H9 (cell line): ENCODE data around the gene WDR82. TPM values are rescaled to one million over a fixed set of nuclear protein-coding genes. Genes with fewer than 3 reads are reported as not detected.

Experiments used
- DNase-seq: peaks from one replicate; pipeline ENCODE4 v3.0.0-alpha.2; 2017
- H2AFZ ChIP-seq: one replicate; pipeline ENCODE4 v1.6.1; 2013; ENCODE audit warnings: mild to moderate bottlenecking, low read length, control low read depth, moderate library complexity
- H2AK5ac ChIP-seq: 2 replicates; pipeline ENCODE4 v1.6.1; 2013; ENCODE audit warnings: low read length, control low read depth, mixed read lengths; ENCODE audit not compliant: insufficient read length
- H2BK120ac ChIP-seq: one replicate; pipeline ENCODE4 v1.6.1; 2013; ENCODE audit warnings: low read depth, mild to moderate bottlenecking, low read length, control low read depth, inconsistent platforms; ENCODE audit not compliant: poor library complexity, severe bottlenecking
- H2BK12ac ChIP-seq: 2 replicates; pipeline ENCODE4 v1.6.1; 2013; ENCODE audit warnings: low read length, control low read depth, mixed read lengths, low read depth; ENCODE audit not compliant: insufficient read length
- H2BK15ac ChIP-seq: 2 replicates; pipeline ENCODE4 v1.6.1; 2013; ENCODE audit warnings: low read depth, low read length, control low read depth
- H2BK20ac ChIP-seq: one replicate; pipeline ENCODE4 v1.6.1; 2013; ENCODE audit warnings: low read depth, mild to moderate bottlenecking, low read length, control low read depth, inconsistent platforms; ENCODE audit not compliant: poor library complexity, severe bottlenecking
- H2BK5ac ChIP-seq: 2 replicates; pipeline ENCODE4 v1.6.1; 2013; ENCODE audit warnings: low read length, control low read depth, mixed read lengths; ENCODE audit not compliant: insufficient read length
- H3K14ac ChIP-seq: 2 replicates; pipeline ENCODE4 v1.6.1; 2013; ENCODE audit warnings: low read length, control low read depth; ENCODE audit not compliant: insufficient read depth
- H3K18ac ChIP-seq: 2 replicates; pipeline ENCODE4 v1.6.1; 2013; ENCODE audit warnings: low read depth, mild to moderate bottlenecking, mixed read lengths, low read length, control low read depth; ENCODE audit not compliant: insufficient read length
- H3K23ac ChIP-seq: 2 replicates; pipeline ENCODE4 v1.6.1; 2013; ENCODE audit warnings: low read length, control low read depth, mixed read lengths, low read depth; ENCODE audit not compliant: insufficient read length
- H3K23me2 ChIP-seq: 2 replicates; pipeline ENCODE4 v1.6.1; 2013; ENCODE audit warnings: low read depth, mild to moderate bottlenecking, mixed read lengths, low read length, control low read depth; ENCODE audit not compliant: insufficient read length, poor library complexity, severe bottlenecking
- H3K27ac ChIP-seq: 2 replicates; pipeline ENCODE4 v1.5.1; 2013; ENCODE audit warnings: low read length, control low read depth, mixed read lengths, low read depth; ENCODE audit not compliant: insufficient read length
- H3K27me3 ChIP-seq: 2 replicates; pipeline ENCODE4 v1.6.1; 2013; ENCODE audit warnings: low read length, control low read depth, inconsistent platforms; ENCODE audit not compliant: insufficient read depth
- H3K4ac ChIP-seq: 2 replicates; pipeline ENCODE4 v1.6.1; 2013; ENCODE audit warnings: low read depth, mild to moderate bottlenecking, control low read depth, inconsistent platforms, low read length, moderate library complexity
- H3K4me1 ChIP-seq: 2 replicates; pipeline ENCODE4 v1.6.1; 2013; ENCODE audit warnings: low read length, control low read depth, inconsistent platforms; ENCODE audit not compliant: insufficient read depth
- H3K4me2 ChIP-seq: 2 replicates; pipeline ENCODE4 v1.6.1; 2013; ENCODE audit warnings: low read length, control low read depth, mixed read lengths; ENCODE audit not compliant: insufficient read length, insufficient read depth
- H3K56ac ChIP-seq: 2 replicates; pipeline ENCODE4 v1.6.1; 2013; ENCODE audit warnings: low read depth, mild to moderate bottlenecking, mixed read lengths, low read length, control low read depth; ENCODE audit not compliant: insufficient read length
- H3K79me1 ChIP-seq: 2 replicates; pipeline ENCODE4 v1.6.1; 2013; ENCODE audit warnings: low read depth, mild to moderate bottlenecking, moderate library complexity, low read length, control low read depth, inconsistent platforms; ENCODE audit not compliant: insufficient read depth, poor library complexity, severe bottlenecking
- H3K79me2 ChIP-seq: 2 replicates; pipeline ENCODE4 v1.6.1; 2013; ENCODE audit warnings: low read length, control low read depth, inconsistent platforms; ENCODE audit not compliant: insufficient read depth
- H3K9ac ChIP-seq: 2 replicates; pipeline ENCODE4 v1.6.1; 2013; ENCODE audit warnings: low read length, control low read depth, mixed read lengths; ENCODE audit not compliant: insufficient read length; ENCODE audit errors: extremely low read depth
- H3K9me3 ChIP-seq: one replicate; pipeline ENCODE4 v1.6.1; 2013; ENCODE audit warnings: low read depth, low read length, inconsistent platforms; ENCODE audit not compliant: control insufficient read depth
- H3T11ph ChIP-seq: one replicate; pipeline ENCODE4 v1.6.1; 2013; ENCODE audit warnings: mild to moderate bottlenecking, low read length, control low read depth, inconsistent platforms
- H4K20me1 ChIP-seq: one replicate; pipeline ENCODE4 v1.6.1; 2013; ENCODE audit not compliant: control insufficient read depth, insufficient read length, insufficient read depth
- H4K5ac ChIP-seq: 2 replicates; pipeline ENCODE4 v1.6.1; 2013; ENCODE audit warnings: low read depth, mild to moderate bottlenecking, mixed read lengths, low read length, control low read depth; ENCODE audit not compliant: insufficient read length
- H4K8ac ChIP-seq: replicated peaks from 2 replicates; pipeline ENCODE4 v1.6.1; 2013; ENCODE audit warnings: low read length, control low read depth, mixed read lengths, low read depth; ENCODE audit not compliant: insufficient read length
- H4K91ac ChIP-seq: 2 replicates; pipeline ENCODE4 v1.6.1; 2013; ENCODE audit warnings: low read depth, mild to moderate bottlenecking, moderate library complexity, mixed read lengths, low read length, control low read depth; ENCODE audit not compliant: insufficient read length
- H3K27ac Mint-ChIP-seq, 3 experiments: 2 replicates in 2 of 3; 3 replicates in 1 of 3; pipeline ENCODE4 v1.8.0; 2020 to 2021; ENCODE audit warnings: mixed read lengths in 3 of 3, mild to moderate bottlenecking in 1 of 3, moderate library complexity in 1 of 3
- H3K27me3 Mint-ChIP-seq: 2 replicates; pipeline ENCODE4 v1.8.0; 2021; ENCODE audit warnings: low read depth, mild to moderate bottlenecking, moderate library complexity, mixed read lengths
- H3K36me3 Mint-ChIP-seq, 3 experiments: 2 replicates in 2 of 3; 3 replicates in 1 of 3; pipeline ENCODE4 v1.8.0; 2020 to 2021; ENCODE audit warnings: low read depth in 3 of 3, mixed read lengths in 3 of 3; ENCODE audit not compliant: insufficient read depth in 1 of 3
- H3K4me1 Mint-ChIP-seq, 2 experiments: 2 replicates each; pipeline ENCODE4 v1.8.0; 2020; ENCODE audit warnings: mixed read lengths in 2 of 2
- H3K4me3 Mint-ChIP-seq, 2 experiments: 2 replicates in 1 of 2; 3 replicates in 1 of 2; pipeline ENCODE4 v1.8.0; 2020 to 2021; ENCODE audit warnings: mild to moderate bottlenecking in 2 of 2, mixed read lengths in 2 of 2, moderate library complexity in 1 of 2
- H3K9me3 Mint-ChIP-seq, 2 experiments: 2 replicates in 1 of 2; 3 replicates in 1 of 2; pipeline ENCODE4 v1.8.0; 2020; ENCODE audit warnings: mild to moderate bottlenecking in 2 of 2, mixed read lengths in 2 of 2, moderate library complexity in 1 of 2
- CTCF ChIP-seq: fragments of 200-600 bp; sonication (generic); conservative IDR thresholded peaks from 3 replicates; pipeline ENCODE4 v1.8.0; 2021; ENCODE audit warnings: antibody characterized with exemption, mild to moderate bottlenecking
- WGBS: extraction: QIAGEN DNeasy Blood & Tissue Kit; methylation state at CpG from one replicate; pipeline ENCODE4 v1.1.7; 2013; ENCODE audit warnings: missing lambda C conversion rate, low lambda C conversion rate, mixed read lengths; ENCODE audit not compliant: insufficient read length; ENCODE audit errors: extremely low coverage; 5-methylcytosine and 5-hydroxymethylcytosine counted together
- total RNA-seq: library from RNA; stranded (reverse); gene quantifications from 2 replicates; pipeline ENCODE4 v1.2.1, GENCODE V29; 2021

WDR82 gene
- total RNA-seq, 1 experiment from 2014 or later = 83.1 TPM

GRCh38 chr3:52231502-52232278, 46.8 kb downstream of the WDR82 start:
- Histone ChIP-seq H2BK15ac (no peak overlapping the region), H3K9ac (no peak overlapping the region), H3K4me2 (no peak overlapping the region), H4K91ac (no peak overlapping the region), H3K27ac (no peak overlapping the region), H3K79me1 (no peaks in the 10 kb centered on the region), H4K20me1 (no peaks in the 10 kb centered on the region), H3K23ac (no peak overlapping the region), H4K8ac (no peak overlapping the region), H2AFZ (no peak overlapping the region), H3K9me3 (no peaks in the 10 kb centered on the region), H3T11ph (no peak overlapping the region), H3K18ac (no peak overlapping the region), H3K4ac (no peak overlapping the region), H2BK5ac (no peak overlapping the region), H2BK20ac (no peak overlapping the region), H3K14ac (no peak overlapping the region), H2BK12ac (no peak overlapping the region), H2AK5ac (no peak overlapping the region), H3K27me3 (no peaks in the 10 kb centered on the region), H3K79me2 (no peaks in the 10 kb centered on the region), H4K5ac (no peak overlapping the region), H2BK120ac (no peak overlapping the region), H3K4me1 (0 out of 2 replicates have a peak, but pooled peaks cover under 1% of the 10 kb centered on the region), H3K23me2 (no peaks in the 10 kb centered on the region), H3K56ac (no peak overlapping the region)
- Mint-ChIP-seq H3K27ac (peak overlapping the region in 1 of 3 experiments; percentile 68; a peak in 1 of 7 replicates), H3K4me1 (peaks cover 6 to 11% of the 10 kb centered on the region in 2 experiments), H3K27me3 (no peaks in the 10 kb centered on the region), H3K4me3 (peak overlapping the region in 1 of 2 experiments; percentile 21; a peak in 1 of 5 replicates), H3K9me3 (no peaks in the 10 kb centered on the region; a peak in 1 of 5 replicates), H3K36me3 (peaks cover 12 to 37% (median 34%) of the 10 kb centered on the region in 3 experiments)
- DNase-seq = peak; percentile 76
- TF ChIP-seq CTCF = peak; percentile 94
- no CpG with 5 or more reads among the region's 34 CpGs for WGBS
